GM21576 (cell line): ENCODE data around the gene KCNK15.

Source experiments
- ATAC-seq: cut with Tn5 transposase; IDR thresholded peaks from one replicate; pipeline ENCODE4 v1.9.1; 2021; ENCODE audit warnings: mild to moderate bottlenecking, moderate library complexity; ENCODE audit not compliant: unreplicated experiment

KCNK15 gene

GRCh38 chr20:44735816-44736169 lies 9.9 kb upstream of the KCNK15 start:
- no peak for ATAC-seq

- no peak for ATAC-seq
Measured at GRCh38 chr20:44736170-44737021, 9.3 kb upstream of the KCNK15 start.

GRCh38 chr20:44737116-44737515 lies 8.5 kb upstream of the KCNK15 start:
- ATAC-seq, result no peak

- no peak for ATAC-seq
Measured at GRCh38 chr20:44738813-44739477, 6.7 kb upstream of the KCNK15 start.

- ATAC-seq, result no peak
Measured at GRCh38 chr20:44739942-44740341, 5.7 kb upstream of the KCNK15 start.

- ATAC-seq, result no peak
Measured at GRCh38 chr20:44742304-44743079, 3.2 kb upstream of the KCNK15 start.

GRCh38 chr20:44743080-44743701 lies 2.5 kb upstream of the KCNK15 start:
- no peak for ATAC-seq

- no peak for ATAC-seq
Measured at GRCh38 chr20:44743916-44744655, 1.6 kb upstream of the KCNK15 start.

- ATAC-seq, result no peak
Measured at GRCh38 chr20:44745122-44745597, 505 bp upstream of the KCNK15 start.

GRCh38 chr20:44746367-44747165 lies 901 bp downstream of the KCNK15 start:
- ATAC-seq, result no peak

GRCh38 chr20:44747166-44748004 lies 1.7 kb downstream of the KCNK15 start:
- no peak for ATAC-seq

- ATAC-seq, result no peak
Measured at GRCh38 chr20:44748005-44748370, 2.3 kb downstream of the KCNK15 start.

- no peak for ATAC-seq
Measured at GRCh38 chr20:44750081-44750805, 4.6 kb downstream of the KCNK15 start.

GRCh38 chr20:44752099-44752931 lies 6.7 kb downstream of the KCNK15 start:
- no peak for ATAC-seq

GRCh38 chr20:44754554-44754953 lies 8.9 kb downstream of the KCNK15 start:
- ATAC-seq, result no peak

GRCh38 chr20:44756011-44756688 lies 10.5 kb downstream of the KCNK15 start:
- ATAC-seq, result no peak

GRCh38 chr20:44756956-44757355 lies 11.3 kb downstream of the KCNK15 start:
- no peak for ATAC-seq
